ENCODE data around the gene AATF. TPM values are rescaled to one million over a fixed set of nuclear protein-coding genes. Genes with fewer than 3 reads are reported as not detected.

Gene AATF
- total RNA-seq (49.6 and 54.8 TPM in 2 replicates), polyA plus RNA-seq (23.9 and 25.7 TPM in 2 replicates), polyA minus RNA-seq (31.5 and 34.7 TPM in 2 replicates)
- total RNA-seq (2013): 62.0 TPM

GRCh38 chr17:36948717-36949460, at the start of gene AATF:
TSS of gene AATF (plus strand) at chr17:36948954. CDS start at chr17:36949126, 172 bp downstream.
- peak within 1 kb of the TSS; percentile 77 to 86 for H3K27ac ChIP-seq (ENCODE audit: low read length in 2 of 2)
- Mint-ChIP-seq H3K9me3 (ENCODE audit: insufficient read depth) (no peaks in the 10 kb centered on the region), H3K27ac (peak within 1 kb of the TSS; percentile 90), H3K4me1 (peaks cover 50% of the 10 kb centered on the region), H3K4me3 (peak within 1 kb of the TSS; percentile 96), H3K27me3 (peaks cover 30% of the 10 kb centered on the region)
- CTCF ChIA-PET: interaction anchor here (1.3 kb wide), 1 partner anchor 1140 kb away, joined by 3 read pairs; the partner anchor contains the start of gene TAF15
- peaks cover 25 to 47% of the 10 kb centered on the region in 2 donors for H3K4me1 ChIP-seq (ENCODE audit: control insufficient read depth in 2 of 2, insufficient read depth in 2 of 2, low read length in 2 of 2)
- H2AFZ ChIP-seq (ENCODE audit: insufficient read depth, low read depth, low read length, poor library complexity, severe bottlenecking): peak within 1 kb of the TSS; percentile 98
- ATAC-seq (ENCODE audit: low read depth) (peak; percentile 97), DNase-seq (peak; percentile 98)
- peaks cover 0 to 31% of the 10 kb centered on the region in 2 experiments for H3K36me3 ChIP-seq (replicated peaks in 1 of 2; ENCODE audit: control extremely low read depth in 1 of 2, control insufficient read depth in 1 of 2, extremely low read depth in 1 of 2, insufficient read depth in 2 of 2, low read length in 1 of 2)
- intact Hi-C loops (cut with micrococcal nuclease): loop anchor here (1.0 to 10.0 kb wide), 10 partner anchors 20 to 1987 kb away; partner anchors contain the start of genes CCT6B, HNF1B, MRM1 and MYO19
- WGBS (ENCODE audit: insufficient coverage): under 1% methylated on average over 90 of the region's 90 CpGs
- peaks cover 0 to 39% (median 37%) of the 10 kb centered on the region in 4 experiments for H3K27me3 ChIP-seq (replicated peaks in 1 of 4; ENCODE audit: control extremely low read depth in 1 of 4, control insufficient read depth in 3 of 4, insufficient read depth in 4 of 4, low read length in 3 of 4)
- H3K4me3 ChIP-seq (ENCODE audit: control extremely low read depth in 1 of 5, extremely low read depth in 1 of 5, insufficient read depth in 1 of 5, low read depth in 2 of 5, low read length in 4 of 5): peak within 1 kb of the TSS; percentile 70 to 96 (median 85)
- peak within 1 kb of the TSS; percentile 94 for H3K4me2 ChIP-seq (replicated peaks; ENCODE audit: low read depth, low read length, poor library complexity, severe bottlenecking)
- H4K20me1 ChIP-seq (ENCODE audit: control insufficient read depth, insufficient read depth, low read length, poor library complexity, severe bottlenecking): peaks cover 26% of the 10 kb centered on the region
- H3K79me2 ChIP-seq (ENCODE audit: control insufficient read depth, insufficient read depth, low read length): peaks cover 55% of the 10 kb centered on the region
- no peak for TF ChIP-seq EZH2 (IDR thresholded peaks at IDR 0.05; ENCODE audit: borderline replicate concordance, insufficient read depth, low read depth, low read length, poor library complexity, severe bottlenecking)
- TF ChIP-seq CTCF (IDR thresholded peaks at IDR 0.05): no peak
- POLR2A ChIA-PET: interaction anchor here (0.9 to 1.1 kb wide), 3 partner anchors 10 to 14 kb away, joined by 3 to 4 read pairs (median 3); partner anchors contain the start of gene LHX1
- peaks cover 0 to 9% (median under 1%) of the 10 kb centered on the region in 3 donors for H3K9me3 ChIP-seq (ENCODE audit: control extremely low read depth in 1 of 3, control insufficient read depth in 2 of 3, insufficient read depth in 1 of 3, low read length in 2 of 3)
- H3K9ac ChIP-seq (ENCODE audit: low read length): peak within 1 kb of the TSS; percentile 88

All from B cell (primary cell).